ENCODE results near the gene POLD3.

The POLD3 gene, protein sequence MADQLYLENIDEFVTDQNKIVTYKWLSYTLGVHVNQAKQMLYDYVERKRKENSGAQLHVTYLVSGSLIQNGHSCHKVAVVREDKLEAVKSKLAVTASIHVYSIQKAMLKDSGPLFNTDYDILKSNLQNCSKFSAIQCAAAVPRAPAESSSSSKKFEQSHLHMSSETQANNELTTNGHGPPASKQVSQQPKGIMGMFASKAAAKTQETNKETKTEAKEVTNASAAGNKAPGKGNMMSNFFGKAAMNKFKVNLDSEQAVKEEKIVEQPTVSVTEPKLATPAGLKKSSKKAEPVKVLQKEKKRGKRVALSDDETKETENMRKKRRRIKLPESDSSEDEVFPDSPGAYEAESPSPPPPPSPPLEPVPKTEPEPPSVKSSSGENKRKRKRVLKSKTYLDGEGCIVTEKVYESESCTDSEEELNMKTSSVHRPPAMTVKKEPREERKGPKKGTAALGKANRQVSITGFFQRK

DNA sequence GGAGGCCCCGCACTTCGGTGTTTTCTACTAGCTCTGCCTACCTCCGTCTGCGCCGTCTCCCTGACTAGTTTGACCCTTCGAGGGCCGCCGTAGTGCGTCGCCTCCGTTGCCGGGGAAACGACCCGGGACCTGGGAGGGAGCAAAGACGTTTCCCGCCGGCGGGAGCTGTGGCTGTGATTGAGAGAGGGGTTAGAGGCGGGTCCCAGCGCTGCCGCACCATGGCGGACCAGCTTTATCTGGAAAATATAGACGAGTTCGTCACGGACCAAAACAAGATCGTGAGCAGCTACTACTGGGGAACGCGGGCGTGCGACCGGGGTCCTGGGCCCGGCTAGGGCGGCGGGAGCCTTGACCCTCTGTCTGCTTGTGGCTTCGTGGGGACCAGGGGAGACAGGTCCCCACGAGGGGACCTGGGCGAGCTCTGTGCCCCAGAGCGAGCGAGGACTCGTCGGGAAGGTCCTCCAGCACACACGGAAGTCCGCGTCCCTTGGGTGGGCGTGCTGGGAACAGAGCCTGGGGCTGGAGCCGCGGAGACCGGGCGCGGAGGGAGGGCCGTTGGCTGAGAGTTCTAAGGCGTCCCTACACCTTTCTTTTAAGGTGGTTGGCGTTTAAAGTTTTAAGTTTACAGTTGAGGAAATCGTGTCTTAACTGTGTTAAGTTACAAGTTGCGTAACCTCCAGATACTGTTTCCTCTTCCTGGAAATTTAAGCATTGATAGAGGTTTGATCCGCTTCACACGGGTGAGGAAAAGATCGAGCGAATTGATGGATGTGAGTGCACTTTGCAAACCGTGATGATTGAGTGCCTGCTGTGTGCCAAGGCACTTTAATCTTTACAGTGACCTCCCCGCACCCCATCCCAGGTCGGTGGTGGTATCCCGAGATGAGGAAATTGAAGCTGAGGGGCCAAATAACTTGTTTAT is at the start of gene POLD3:
POLD3 (plus strand) TSS at position 142 of the 922 bp plus-strand sequence; CDS start at position 219, 77 bp downstream.
- in situ Hi-C loops (cut with MboI; ENCODE audit: low sequenced_read_pairs) = no loop called here

DNA sequence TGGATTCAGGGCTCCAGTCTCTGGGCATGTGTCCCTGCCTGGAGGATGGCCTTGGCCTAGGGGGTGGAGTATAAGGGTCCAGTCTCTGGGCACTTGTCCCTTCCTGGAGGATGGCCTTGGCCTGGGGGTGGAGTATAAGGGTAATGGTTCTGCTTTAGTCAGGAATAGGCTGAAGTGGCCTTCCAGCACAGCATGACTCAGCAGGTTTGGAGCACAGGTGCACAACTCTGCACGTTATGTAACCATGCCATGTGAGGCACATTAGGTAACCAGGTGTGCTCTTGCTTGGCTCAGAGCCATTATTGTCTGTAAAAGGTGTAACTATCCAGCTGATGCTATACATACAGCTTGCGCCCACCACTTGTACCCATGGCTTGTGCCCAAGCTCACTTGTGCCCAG is 48.4 kb upstream of the POLD3 start:
- in situ Hi-C loops (cut with MboI; ENCODE audit: low sequenced_read_pairs) = no loop called here

DNA sequence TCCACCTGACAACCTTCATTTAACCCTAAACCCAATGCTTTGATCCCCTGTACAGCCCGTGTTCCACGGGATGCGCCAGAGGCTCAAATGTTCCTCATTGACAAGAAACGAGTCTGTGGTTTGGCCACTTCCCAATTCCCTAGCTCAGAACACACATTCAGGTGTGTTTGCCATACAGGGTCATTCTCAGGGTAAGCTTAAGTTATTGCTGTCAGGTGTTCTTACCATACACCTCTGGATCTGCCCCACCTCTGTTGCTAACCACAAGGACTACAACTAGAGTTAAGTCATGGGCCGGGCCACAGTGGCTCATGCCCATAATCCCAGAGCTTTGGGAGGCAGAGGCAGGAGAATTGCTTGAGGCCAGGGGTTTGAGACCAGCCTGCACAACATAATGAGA is 45.6 kb upstream of the POLD3 start:
- in situ Hi-C loops (cut with MboI; ENCODE audit: low sequenced_read_pairs) = no loop called here

DNA sequence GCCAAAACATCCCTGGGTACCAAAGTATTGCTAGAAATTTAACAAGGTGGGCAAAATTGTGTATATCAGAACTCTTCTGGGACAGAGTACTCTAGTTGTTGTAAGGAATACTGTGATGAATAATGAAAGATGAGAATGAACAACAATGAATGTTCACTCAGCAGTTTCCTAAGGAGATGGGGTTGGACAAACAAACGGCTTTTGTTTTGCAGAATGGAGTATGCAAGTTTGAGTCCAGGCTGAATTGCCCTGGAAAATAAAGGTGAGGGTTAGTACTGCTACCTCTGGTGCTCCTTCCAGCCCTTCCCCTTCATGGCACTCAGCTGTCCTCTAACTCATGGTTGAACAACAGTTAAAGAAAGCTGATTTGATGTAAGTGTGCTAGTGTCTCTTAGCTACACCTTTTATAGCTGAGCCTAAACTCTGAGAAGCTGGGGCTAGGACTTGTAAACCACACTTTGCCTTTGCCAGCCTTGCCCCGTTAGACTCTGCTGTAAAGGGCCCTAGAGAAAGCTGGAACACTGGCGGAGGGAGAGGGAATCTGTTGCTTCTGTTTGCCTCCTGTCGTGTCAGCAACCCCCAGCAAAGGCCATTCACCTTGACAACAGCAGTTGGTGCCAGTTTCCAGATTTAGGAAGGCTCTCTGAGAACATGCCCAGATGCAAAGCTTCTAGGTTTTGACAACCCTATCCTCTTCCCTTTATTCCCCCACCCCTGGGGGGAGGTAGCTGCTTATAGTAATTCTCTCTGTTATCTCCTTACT is 41.2 kb upstream of the POLD3 start:
- in situ Hi-C loops (cut with MboI; ENCODE audit: low sequenced_read_pairs) = loop anchor here (10.0 to 25.0 kb wide), 2 partner anchors 96 to 289 kb away; no protein-coding TSS in a partner anchor

DNA sequence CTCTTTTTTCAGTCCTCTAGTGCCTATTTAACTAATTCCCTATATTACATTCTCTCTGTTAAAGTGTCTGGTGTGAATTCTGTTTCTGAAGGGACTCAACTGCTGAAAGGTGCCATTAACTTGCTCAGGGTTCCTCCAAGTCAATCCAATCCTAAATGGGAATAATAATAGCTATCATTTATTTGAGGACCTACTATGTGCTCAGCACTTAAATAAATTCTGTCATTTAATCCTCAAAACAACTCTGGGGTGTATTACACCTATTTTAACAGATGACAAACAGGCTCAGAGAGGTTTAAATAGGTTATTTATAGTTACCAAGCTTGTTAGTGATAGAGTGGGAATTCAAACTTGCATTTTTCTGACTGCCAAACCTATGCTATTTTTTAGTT is 40.6 kb upstream of the POLD3 start:
- in situ Hi-C loops (cut with MboI; ENCODE audit: low sequenced_read_pairs) = loop anchor here (10.0 to 25.0 kb wide), 2 partner anchors 97 to 289 kb away; no protein-coding TSS in a partner anchor

DNA sequence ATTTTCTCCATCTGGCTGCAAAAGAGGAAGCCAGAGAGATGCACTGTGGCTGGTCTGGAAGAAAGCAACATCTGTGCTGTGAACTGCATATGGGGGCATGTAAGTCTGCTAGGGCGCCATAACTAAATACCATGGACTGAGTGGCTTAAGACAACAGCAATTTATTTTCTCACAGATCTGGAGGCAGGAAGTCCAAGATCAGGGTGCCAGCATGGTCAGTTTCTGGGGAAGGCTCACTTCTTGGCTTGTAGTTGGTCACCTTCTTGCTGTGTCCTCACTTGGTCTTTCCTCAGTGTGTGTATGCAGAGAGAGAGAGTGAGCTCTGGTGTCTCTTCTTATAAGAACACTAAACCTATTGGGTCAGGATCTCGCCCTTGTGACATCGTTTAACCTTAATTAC is 34.9 kb upstream of the POLD3 start:
- in situ Hi-C loops (cut with MboI; ENCODE audit: low sequenced_read_pairs) = loop anchor here (10.0 to 25.0 kb wide), 2 partner anchors 103 to 295 kb away; no protein-coding TSS in a partner anchor

DNA sequence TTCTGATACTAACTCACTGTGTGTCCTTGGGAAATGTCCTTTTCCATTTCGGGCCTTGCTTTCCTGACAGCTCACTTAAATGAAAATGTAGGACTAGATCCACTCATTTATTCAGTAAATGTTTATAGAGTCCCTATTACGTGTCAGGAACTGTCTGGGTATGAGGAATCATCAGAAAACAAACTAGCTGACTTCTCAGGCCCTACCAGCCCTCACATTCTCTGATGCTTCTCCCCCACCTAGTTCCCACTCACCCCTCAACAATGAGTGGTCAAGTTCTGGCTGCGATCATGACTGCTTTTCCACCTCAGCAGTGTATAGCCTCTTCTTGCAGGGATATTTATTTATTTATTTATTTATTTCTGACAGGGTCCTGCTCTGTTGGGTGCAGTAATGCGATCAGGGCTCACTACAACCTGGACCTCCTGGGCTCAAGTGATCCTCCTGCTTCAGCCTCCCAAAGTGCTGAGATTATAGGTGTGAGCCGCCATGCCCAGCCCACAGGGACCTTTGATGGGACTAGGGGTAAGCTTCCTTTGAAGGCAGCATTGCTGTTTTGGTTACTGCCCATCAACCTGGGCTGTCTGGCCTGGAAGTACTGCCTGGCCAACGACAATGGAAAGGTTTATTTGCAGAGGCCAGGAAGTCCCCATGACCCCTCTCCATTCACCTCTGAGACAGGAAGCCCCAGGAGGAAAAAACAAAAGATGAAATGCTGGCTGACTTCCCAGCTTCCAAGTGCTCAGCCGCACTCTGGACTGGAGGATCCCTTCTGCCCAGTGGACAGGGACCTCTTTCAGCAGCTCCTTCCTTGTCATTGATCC is 33.1 kb upstream of the POLD3 start:
- in situ Hi-C loops (cut with MboI; ENCODE audit: low sequenced_read_pairs) = loop anchor here (10.0 to 25.0 kb wide), 2 partner anchors 105 to 297 kb away; no protein-coding TSS in a partner anchor

DNA sequence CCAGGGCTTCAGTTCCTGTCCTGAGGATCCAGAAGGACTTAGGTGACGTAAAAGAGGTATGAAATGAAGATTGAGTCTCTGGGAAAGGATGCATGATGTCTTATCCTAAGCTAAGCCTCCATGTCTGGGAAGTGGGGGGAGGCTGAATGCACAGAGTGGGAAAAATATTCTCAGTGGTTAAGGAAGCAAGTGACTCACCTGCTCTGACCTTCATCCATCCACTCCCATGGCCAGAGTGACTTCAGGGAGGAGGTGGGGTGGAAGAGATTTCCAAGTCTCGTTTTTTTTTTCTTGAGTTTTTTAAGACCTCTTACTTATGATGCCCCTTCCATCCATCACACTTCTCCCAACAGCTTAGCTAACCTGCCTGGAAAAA is 32.5 kb upstream of the POLD3 start:
- in situ Hi-C loops (cut with MboI; ENCODE audit: low sequenced_read_pairs) = loop anchor here (10.0 to 25.0 kb wide), 2 partner anchors 105 to 298 kb away; no protein-coding TSS in a partner anchor

DNA sequence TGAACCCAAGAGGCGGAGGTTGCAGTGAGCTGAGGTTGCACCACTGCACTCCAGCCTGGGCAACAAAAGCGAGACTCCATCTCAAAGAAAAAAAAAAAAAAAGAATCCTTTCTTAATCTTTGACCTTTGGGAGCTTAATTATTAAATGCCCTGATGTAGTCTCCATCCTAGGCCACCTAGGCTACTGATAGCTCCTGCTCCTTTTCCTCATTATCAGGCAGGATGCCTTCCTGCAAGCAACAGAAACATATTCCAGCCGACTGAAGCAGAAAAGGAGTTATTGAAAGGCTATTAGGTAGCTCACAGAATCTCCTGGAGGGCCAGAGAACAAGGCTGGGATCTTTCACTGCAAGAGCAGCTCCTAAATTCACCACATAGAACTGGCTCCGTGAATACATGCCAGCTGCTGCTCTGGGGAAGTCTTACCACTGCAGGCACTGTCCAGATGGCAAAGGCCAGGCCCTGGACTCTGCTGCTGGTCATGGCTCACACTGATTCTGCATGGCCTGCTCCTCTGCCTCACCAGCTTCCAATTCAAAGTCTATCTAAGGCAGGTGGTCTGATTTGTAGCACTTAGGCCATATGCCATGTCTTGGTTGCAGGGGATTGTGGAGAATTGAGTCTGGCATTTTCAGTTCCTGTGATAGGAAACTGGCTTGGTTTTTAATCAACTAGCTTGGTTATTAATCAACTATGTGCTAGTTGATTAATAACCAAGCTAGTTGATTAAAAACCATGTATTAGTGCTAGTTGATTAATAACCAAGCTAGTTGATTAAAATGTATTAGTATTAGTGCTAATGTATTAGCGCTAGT is 26.0 kb upstream of the POLD3 start:
- in situ Hi-C loops (cut with MboI; ENCODE audit: low sequenced_read_pairs) = loop anchor here (25.0 kb wide), 1 partner anchor 304 kb away; no protein-coding TSS in a partner anchor

DNA sequence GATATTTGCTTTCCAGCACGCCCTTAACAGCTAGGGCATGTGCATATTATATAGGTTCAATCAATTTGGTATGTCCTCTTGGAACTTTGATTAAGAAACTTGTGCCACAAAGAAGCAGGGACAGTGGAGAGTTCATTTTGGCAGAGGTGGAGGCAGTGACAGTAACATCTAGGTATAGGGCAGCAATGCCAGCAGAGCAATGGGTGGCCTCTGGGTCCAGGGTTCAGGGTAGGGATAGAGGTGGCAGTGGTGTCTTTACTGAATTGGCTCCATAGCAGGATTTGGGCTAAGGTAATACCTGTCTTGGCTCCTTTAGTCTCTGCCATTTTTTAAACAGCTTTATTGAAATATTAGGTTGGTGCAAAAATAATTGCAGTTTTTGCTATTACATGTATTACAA is 24.4 kb upstream of the POLD3 start:
- in situ Hi-C loops (cut with MboI; ENCODE audit: low sequenced_read_pairs) = loop anchor here (25.0 kb wide), 1 partner anchor 306 kb away; no protein-coding TSS in a partner anchor

DNA sequence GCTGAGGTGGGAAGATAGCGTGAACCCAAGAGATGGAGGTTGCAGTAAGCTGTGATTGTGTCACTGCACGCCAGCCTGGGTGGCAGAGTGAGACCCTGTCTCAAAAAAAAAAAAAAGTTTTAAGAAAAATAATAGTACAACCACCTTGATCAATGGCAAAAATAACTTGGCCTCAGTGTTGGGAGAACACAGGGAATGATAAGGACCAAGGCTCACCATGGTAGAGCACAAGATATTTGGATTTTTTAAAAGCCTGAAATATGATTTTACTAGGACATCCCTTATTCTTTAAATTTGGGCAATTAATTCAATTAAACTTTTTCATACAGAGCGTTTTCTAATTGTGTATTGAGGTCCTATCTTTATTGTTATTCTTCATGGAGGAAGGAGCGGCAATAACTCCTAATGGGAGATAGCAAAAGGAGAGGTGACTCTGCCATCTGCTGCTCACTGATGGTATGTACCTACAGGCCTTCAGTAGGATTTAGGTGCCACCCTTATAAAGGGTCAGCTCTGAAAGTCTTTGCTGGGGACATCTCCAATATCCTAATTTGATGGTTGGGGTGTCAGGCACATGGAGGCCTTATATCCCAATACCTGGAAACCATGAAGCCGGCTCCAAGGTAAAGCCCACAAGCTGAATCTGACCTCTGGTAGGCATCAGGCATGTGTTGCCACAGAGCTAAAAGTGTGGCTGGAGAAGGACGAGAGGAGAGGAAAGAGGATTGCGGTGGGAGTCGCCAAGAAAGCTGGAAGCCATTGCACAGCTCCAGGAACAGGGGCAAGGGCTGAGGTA is 21.9 kb upstream of the POLD3 start:
- in situ Hi-C loops (cut with MboI; ENCODE audit: low sequenced_read_pairs) = loop anchor here (25.0 kb wide), 1 partner anchor 308 kb away; no protein-coding TSS in a partner anchor

DNA sequence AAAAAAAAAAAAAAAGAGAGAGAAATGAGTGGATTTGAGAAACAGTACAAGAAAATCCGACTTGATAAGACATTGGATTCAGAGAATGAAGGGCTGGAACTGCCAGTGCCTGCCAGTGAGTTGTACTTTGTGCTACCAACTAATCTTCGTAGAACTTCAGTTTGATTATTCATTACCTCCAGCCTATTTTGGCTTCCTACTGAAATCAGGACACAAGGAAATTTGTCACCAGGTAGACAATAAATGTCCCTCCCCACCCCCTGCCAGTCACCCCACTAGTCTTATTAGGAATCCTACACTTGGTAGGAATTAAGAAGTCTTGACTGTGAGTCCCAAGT is 21.4 kb upstream of the POLD3 start:
- in situ Hi-C loops (cut with MboI; ENCODE audit: low sequenced_read_pairs) = loop anchor here (25.0 kb wide), 1 partner anchor 309 kb away; no protein-coding TSS in a partner anchor

DNA sequence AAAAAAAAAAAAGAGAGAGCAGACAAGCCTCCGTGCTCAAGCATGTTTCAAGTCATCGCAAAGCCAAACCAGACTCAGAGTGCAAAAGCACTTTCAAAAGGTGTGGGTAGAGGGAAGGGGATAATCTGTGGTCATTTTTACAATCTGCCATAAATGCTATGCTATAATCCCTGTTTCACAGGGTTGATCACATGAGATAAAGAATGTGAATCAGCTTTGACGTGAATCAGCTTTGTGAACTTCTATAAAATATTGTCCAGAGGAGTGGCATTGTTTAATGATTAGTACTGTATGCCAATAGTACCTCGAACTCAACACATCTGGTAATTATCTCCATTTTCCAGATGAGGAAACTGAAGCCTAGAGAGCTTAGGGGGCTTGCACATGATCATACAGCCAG is 20.0 kb upstream of the POLD3 start:
- in situ Hi-C loops (cut with MboI; ENCODE audit: low sequenced_read_pairs) = loop anchor here (25.0 kb wide), 1 partner anchor 310 kb away; no protein-coding TSS in a partner anchor

DNA sequence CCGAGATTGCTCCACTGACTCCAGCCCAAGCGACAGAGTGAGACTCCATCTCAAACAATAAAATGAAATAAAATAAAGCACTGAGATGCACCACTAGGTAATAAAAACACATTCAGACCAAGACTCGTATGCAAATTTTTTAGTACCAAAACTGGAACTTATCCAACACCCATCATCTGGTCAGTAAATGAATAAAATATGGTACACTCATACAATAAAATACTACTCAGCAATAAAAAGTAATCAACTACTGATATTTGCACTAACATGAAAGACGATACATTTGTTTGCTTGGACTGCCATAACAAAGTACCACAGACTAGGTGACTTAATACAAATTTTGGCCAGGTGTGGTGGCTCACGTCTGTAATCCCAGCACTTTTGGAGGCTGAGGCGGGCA is 17.8 kb upstream of the POLD3 start:
- in situ Hi-C loops (cut with MboI; ENCODE audit: low sequenced_read_pairs) = loop anchor here (25.0 kb wide), 1 partner anchor 312 kb away; no protein-coding TSS in a partner anchor

DNA sequence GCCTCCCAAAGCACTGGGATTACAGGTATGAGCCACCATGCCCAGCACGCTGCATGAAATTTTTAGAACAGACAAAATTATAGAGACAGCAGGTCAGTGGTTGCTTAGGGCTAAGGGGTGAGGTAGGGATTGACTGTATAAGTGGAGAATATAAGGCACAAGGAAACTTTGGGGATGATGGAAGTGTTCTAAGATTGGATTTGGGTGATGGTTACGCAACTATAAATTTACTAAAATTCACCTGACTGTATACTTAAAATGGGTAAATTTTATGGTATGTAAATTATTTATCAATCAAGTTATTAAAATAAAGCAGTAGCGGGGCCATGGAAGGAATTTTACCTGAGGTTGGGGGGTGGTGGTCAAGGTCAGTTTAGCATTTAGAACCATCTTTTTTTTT is 16.4 kb upstream of the POLD3 start:
- in situ Hi-C loops (cut with MboI; ENCODE audit: low sequenced_read_pairs) = no loop called here

DNA sequence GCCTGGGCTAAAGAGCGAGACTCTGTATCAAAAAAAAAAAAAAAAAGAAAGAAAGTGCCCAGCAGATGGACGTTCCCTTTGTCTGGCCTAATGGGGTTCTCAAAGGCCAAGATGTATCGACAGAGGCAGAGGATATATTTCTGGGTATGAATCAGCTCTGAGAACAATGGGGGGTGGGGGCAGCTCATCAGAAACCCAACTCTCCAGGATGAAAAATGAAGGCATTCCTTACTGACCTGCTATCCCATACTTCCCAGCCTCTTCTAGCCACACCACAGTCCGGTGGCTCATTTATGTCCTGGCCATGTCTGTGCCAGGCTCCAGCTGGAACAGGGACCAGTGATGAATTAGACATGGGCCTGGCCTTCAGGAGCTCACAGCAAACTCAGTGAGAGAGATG is 15.2 kb upstream of the POLD3 start:
- in situ Hi-C loops (cut with MboI; ENCODE audit: low sequenced_read_pairs) = no loop called here

DNA sequence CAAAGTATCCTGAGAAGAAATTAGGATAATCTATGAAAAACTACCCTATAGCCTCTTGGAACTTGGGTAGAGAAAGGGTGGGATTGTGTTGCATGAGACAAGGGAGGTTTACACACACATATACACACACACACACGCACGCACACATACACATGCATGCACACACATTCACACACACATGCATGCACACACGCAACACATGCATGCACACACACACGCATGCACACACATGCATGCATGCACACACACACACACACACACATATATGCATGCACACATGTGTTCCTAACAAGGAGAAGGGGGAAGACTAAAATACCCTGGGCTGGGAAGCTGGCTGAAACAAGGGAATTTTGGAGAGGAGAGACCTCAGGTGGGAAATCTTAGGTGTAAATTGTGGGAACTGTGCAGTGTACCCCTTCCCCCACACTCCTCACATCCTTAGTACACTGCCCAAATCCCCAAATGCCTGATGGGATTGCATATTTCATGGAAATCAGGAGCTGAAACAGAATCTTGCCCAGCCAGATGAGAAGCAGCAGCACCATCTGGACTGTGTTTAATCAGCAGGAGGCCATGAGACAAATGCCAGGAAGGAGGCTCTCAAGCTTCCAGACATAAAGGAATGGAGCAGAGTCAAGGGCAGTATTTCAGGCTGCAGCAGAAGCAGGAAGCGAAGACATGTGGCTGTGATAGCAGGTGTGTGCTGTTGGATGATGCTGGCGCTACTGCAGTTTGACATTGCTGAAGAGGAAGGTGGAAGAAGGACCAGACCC is 14.6 kb upstream of the POLD3 start:
- in situ Hi-C loops (cut with MboI; ENCODE audit: low sequenced_read_pairs) = no loop called here

Measured in HL-60/S4 treated with retinoic acid at 250 ng/mL for 4 days and 3 days (cell line).